NOMO-1 (cell line): Measurements from ENCODE around the gene WBP1L.
"Not testable (repeated sequence)": the region's sequence is repeated elsewhere in the genome, so short reads cannot be mapped to it uniquely, and the experiment has no call there.

ENCODE experiments used
- DNase-seq, 2 experiments: peaks; one replicate each; lab custom pipeline; 2025; ENCODE audit not compliant: unreplicated experiment in 2 of 2; lab: John Stamatoyannopoulos, UW

The WBP1L gene

DNA sequence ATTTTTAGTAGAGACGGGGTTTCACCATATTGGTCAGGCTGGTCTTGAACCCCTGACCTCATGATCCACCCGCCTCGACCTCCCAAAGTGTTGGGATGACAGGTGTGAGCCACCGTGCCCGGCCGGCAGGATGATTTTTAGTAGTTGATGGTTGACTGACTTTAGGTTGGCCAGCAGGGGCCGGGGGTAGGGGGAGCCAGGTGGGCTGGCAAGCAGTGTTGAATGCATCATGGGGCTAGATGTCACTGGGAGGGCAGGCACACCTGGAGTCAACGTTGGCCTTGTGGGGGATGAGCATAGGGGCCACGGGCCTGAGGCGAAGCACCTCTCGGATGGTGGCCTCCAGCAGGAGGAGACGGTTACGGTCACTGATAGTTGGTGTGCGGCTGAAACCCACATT lies 88.5 kb downstream of the WBP1L start:
- no peak for DNase-seq

DNA sequence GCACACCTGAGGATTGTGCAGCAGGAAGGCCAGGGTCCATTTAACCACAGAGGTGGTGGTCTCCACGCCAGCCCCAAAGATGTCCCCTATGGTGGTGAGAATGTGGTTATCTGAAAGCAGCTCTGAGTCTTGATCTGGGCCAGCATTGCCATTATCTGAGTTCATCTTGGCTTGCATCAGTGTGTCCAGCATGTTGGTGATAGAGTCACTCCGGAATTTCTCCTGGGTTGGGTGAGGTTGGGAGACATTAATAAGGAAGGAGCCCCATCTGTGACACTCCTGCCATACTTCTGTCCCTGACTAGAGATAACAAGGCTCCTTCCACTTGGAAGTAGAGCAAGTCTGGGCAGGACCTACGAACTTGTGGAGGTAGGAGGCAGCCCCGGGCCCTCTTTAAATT lies 89.2 kb downstream of the WBP1L start:
- no peak for DNase-seq

DNA sequence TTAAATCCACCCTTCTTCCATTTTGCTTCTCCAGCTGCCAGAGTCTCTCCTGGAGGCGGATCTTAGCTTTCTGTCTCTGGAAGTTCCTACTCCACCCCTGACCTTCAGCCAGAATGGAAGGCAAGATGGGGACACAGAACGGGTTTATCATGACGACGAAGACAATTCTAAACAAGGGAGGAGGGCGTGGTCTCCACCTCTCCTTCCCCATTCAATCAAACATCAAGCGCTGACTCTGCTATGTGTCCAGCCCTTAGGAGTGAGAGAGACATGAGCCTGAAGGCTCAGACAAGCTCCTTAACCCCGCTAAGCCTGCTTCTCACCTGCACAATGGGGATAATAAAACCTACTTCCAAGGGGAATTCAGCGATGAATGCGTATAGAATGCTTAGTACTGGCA lies 90.4 kb downstream of the WBP1L start:
- DNase-seq: peak in 1 of 2 experiments; percentile 10

DNA sequence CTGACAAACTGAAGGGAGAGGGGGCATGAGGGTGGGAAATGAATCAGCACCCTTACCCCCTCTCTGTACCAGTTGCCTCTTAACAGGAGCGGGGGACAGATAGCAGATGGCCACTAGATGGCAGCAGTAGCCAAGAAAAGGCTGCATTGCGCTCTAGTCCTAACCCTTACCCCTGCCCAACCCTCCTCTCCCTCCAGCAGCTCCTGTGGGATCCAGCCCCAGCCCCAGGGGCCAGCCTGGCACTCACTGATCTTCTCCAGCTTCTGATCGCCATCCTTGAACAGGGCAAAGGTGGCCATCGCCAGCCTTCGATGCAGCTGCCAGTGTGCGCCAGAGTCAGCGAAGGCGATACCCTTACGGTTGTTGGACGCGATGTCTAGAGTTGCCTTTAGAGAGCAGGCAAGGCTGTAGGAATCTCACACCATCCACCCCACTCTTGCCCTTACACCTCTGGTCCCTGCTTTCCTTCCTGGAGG lies 91.3 kb downstream of the WBP1L start:
- DNase-seq: peak; percentile 57 to 63

DNA sequence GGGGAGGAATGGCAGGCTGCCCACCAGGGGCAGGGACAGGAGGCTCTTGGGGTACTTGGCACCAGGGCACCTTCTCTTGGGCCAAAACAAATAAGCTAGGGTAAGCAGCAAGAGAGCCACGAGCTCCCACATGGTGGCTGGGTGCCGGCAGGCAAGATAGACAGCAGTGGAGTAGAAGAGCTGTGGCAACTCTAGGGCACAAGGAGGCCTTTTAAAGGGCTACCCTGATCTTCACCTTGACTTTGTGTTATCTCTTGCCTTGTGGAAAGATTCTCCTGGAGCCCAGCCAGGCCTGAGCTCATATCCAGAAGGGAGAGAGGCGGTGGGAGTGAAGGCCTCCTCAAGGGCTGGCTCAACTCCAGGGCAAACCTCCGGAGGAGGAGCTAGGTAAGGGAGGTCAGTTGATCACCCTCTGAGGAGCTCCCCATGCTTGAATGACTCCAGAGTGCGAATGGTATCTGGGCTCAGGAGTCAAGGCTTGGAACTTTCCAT lies 93.5 kb downstream of the WBP1L start, which contains the start of gene CYP17A1:
Gene CYP17A1, minus strand, starts transcription at position 184 of the 492 bp plus-strand sequence. Its CDS starts 52 bp downstream, at position 132.
- no peak for DNase-seq

DNA sequence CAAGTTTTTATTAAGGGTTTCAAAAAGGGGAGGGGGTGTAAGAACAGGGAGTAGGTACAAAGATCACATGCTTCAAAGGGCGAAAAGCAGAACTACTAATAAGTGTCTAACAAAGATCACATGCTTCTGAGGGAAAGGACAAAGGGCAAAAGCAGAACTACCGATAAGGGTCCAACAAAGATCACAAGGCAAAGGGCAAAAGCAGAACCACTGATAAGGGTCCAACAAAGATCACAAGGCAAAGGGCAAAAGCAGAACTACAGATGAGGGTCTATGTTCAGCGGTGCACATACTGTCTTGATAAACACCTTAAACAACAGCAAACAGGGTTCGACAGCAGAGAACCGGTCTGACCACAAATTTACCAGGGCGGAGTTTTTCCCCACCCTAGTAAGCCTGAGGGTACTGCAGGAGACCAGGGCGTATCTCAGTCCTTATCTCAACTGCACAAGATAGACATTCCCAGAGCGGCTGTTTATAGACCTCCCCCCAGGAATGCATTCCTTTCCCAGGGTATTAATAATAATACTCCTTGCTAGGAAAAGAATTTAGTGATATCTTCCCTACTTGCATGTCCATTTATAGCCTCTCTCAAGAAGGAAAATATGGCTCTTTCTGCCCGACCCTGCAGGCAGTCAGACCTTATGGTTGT lies 94.7 kb downstream of the WBP1L start:
- DNase-seq: not testable (repeated sequence)

DNA sequence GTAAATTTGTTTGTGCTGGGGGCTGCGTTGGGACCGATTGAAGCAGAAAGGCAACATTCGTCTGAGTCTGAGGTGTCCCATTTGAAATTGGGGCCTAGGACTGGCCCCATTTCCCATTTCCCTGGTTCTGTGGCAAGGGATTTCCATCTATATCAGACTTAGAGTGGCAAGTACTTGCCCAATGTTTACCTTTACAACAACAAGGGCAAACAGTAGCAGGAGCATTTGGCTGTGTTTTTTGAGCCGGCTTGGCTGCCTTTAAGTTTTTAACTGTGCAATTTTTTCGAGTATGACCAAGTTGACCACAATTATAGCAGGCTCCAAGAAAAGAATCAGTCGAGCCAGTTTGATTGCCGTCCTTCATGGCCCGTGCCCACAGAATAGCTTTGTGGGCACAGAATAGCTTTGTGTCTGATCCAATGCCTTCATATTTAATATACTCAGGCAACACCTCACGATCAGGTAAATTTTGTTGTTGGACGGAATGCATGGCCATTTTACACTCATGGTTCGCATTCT lies 98.1 kb downstream of the WBP1L start:
- DNase-seq: no peak

DNA sequence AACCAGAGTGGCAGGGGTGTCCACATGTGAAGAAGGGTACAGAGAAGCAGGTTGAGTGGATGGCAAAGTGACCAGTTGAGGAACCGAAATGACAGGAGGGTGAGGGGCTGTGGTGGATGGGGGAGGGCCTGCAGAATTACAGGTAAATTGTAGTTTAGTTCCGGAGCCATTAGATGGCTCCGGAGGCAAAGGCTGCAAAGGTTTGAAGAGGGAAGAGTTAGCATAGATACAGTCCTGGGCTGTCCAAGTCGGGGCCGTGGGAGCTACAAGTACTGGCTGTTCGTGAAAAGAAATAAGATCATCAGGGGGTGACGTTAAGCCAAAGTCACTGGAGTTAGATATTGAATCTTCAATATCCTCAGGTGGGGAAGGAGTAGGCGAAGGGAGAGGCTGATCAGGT lies 99.4 kb downstream of the WBP1L start:
- not testable (repeated sequence) for DNase-seq

DNA sequence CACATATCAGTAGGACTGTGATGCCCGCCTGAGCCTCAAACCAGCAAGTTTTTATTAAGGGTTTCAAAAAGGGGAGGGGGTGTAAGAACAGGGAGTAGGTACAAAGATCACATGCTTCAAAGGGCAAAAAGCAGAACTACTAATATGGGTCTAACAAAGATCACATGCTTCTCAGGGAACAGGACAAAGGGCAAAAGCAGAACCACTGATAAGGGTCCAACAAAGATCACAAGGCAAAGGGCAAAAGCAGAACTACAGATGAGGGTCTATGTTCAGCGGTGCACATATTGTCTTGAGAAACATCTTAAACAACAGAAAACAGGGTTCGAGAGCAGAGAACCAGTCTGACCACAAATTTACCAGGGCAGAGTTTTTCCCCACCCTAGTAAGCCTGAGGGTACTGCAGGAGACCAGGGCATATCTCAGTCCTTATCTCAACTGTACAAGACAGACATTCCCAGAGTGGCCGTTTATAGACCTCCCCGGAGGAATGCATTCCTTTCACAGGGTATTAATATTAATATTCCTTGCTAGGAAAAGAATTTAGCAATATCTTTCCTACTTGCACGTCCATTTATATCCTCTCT lies 100.5 kb downstream of the WBP1L start:
- DNase-seq: not testable (repeated sequence)

DNA sequence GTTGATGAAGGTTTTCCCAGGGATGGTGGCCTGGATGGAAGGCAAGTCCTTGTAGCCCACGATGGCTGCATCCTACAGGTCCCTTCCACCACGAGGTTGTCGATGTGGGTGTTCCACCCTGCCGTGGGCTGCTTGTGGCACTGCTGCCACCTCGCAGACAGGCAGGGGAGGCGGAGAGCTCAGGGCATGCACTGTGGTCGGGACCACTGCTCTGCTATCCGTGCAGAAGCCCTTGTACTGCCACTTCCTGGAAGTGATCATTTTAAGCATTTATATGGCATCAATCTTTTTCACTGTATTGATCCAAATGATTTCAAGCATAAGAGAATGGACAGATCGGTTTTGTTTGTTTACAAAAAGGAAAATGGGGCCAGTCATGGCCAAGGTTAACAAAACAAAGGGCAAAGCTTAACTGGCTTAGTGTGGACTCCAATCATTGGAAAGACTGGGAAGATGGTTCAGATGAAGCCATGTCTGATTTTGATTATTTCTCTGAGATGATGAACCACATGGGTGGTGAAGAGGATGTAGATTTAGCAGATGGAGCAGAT lies 101.7 kb downstream of the WBP1L start:
- DNase-seq: no peak

DNA sequence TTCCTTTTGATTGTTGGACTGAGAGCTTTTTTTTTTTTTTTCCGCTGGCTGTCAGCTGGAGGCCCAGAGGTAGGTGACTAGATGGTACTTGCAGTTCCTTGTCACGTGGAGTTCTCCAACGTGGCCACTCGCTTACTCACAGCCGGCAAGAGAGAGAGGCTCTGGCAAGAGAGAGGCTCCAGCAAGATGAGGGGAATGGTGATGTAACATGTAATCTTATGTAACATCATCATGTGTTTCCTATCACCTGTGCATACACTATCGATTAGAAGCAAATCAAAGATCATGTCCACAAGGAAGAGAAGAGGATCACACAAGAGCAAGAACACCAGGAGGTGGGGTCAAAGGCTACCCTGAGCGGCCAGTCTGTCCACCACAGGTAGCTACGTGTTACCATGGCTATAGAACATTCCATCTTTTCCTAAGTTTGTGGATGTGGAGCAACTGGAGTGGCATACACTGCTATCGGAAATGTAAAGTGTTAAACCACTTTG lies 106.3 kb downstream of the WBP1L start:
- DNase-seq: no peak

DNA sequence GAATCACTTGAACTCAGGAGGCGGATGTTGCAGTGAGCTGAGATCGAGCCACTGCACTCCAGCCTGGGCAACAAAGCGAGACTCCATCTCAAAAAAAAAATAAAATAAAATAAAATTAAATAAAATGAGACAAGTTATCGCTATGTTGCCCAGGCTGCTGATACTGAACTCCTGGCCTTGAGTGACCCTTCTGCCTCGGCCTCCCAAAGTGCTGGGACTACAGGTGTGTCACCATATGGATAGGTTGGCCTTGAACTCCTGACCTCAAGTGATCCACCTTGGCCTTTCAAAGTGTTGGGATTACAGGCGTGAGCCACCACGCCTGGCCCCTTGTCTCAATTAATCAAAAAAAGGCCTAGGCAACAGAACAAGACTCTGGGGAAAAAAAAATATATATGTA lies 109.5 kb downstream of the WBP1L start:
- not testable (repeated sequence) for DNase-seq

DNA sequence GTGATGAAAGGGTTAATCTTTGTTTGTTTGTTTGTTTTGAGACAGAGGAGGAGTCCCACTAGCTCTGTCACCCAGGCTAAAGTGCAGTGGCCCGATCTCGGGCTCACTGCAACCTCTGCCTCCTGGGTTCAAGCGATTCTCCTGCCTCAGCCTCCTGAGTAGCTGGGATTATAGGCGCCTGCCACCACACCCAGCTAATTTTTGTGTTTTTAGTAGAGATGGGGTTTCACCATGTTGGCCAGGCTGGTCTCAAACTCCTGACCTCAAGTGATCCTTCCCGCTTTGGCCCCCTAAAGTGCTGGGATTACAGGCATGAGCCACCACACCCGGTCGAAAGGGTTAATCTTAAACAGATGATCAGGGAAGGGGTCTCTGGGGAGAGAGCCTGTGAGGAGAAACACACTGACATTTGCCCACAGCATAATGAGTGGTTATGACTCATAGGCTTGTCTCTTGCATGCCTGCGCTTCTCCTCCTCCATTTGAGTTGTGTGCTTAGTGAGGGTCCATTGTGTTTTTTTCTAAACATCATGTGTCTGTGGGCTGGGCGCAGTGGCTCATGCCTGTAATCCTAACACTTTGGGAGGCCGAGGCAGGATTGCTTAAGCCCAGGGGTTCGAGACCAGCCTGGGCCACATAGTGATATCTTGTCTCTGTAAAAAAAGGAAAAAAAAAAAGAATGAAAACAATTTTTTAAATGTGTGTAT lies 112.1 kb downstream of the WBP1L start:
- DNase-seq: peak in 1 of 2 experiments; percentile 28

DNA sequence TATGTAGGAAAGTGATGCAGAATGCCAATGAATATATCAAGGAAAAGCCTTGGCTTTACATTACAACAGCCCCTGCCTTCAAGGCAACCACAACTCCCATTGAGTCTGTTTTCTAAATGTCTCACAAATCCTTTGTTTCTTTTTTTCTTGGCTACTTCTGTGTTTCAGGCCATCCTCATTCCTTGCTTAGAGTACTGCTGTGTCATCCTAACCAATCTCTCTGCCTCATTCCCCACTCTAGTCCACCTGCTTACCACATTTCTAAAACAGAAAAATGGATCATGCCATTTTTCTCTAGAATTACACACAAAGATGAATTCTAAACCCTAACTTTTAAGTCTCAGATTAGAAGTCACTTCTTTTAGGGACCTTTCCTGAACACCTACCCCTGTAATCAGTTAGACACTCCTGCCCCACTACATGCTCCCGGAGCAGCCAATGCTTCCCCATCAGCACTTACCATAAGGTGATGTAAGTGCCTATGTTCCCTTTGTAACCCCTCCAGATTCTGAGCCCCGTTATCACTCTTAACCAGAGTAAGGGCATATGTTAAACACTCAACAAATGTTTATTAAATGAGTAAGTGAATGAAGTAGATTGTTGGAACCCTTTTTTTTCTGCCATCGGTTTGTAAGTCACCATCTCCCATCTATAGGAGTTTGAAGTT lies 113.1 kb downstream of the WBP1L start:
- no peak for DNase-seq

DNA sequence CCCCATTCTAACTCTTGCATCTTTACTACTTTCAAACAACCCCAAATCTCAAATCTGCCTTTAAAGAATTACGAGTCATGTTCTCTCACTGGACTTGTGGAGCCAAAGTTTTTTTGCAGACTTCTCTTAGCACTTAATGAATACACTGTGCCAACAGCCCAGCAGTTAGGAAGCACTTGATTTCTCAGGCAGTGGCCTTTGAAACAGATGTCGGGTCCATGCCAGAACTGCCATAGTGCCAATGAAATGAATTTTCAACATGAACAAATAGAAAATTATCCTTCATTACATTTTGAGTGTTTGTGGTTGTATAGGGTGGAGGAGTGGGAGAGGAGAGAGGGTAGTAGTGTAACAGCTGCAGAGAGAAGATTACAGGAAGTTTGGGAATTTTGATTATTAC lies 116.2 kb downstream of the WBP1L start:
- no peak for DNase-seq

DNA sequence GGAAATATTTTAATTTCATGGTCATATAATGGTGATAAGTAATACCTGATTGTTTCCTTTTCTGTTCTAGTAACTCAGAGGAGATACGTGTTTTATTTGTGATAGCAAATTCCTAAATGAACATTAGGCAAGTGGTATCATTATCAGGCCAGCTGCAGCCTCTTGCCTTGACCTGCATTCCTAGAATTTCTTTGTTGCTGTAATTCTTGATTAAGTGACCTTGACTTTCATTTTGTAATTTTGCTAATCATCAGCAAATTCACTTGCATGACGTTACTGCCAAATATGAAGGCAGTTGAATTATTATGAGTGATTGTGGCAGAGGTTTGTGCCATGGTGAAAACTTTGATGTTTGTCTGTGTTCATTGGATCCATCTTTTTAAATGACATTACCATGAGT lies 119.9 kb downstream of the WBP1L start:
- no peak for DNase-seq

DNA sequence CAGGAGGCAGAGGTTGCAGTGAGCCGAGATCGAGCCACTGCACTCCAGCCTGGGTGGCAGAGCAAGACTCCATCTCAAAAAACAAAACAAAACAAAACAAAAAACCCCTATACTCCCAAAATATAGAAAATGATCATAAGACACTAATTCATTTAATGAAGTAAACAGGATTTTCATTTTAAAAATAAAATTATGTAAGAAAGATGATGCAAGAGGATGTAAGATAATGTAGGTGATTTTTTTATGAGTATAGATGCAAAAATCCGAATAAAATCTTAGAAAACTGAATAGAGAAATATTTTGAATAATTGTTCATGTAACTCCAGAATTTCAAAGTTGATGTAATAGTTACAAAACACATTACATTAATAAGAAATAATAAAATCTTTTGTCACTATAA lies 121.9 kb downstream of the WBP1L start:
- no peak for DNase-seq
